ENCODE measurements around the gene SMCO2.

SMCO2 gene

DNA sequence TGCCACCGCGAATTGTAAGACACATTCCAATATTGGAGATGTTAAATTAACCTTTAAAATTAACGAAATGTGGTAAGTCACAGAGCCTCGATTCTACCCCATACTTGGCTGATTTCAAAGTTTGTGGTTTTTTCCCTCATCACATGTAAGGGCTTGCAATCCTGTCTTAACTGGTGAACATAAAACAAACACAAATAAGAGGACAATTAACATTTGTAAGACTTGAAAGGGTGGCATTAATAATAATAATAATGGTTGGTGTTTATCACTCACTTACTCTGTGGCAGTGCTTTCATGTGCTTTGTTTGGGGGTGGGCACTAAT, 104.1 kb downstream of the SMCO2 start:
- no peak for DNase-seq (ENCODE audit: low read depth in 2 of 3, low spot score in 1 of 3)

DNA sequence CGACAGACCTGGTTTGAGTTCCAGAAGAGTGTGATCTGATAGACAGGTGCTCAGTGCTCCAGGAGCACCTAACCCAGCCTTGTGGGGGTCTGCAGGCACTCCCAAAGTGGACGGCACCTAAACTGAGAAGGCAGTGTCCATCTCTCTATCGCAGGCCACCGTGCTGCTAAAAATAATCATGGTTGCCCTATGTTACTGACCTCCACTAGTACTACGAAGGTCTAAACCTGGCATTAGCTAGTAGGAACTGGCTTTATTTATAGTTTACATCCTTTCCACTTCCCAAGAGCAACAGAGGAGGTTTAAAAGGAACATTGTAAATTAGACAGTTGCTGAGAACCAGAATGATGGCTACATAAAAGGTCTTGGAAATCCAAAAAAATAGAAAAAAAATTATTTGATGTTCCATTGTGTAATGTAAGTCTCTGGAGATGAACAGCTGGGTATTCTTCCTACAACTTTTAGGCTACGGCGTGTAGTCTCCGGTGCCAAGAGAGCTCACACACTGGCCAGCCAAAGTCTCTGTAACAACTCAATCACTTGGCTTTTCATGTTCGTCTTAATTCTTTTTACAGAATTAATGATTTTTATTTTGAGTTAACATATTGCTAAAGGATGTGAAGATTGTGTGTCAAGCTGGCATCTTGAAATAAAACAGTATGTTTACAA, 104.8 kb downstream of the SMCO2 start:
- DNase-seq (ENCODE audit: low read depth in 2 of 3, low spot score in 1 of 3) = no peak
